ENCODE data around the gene ABCC2. TPM values are rescaled to one million over a fixed set of nuclear protein-coding genes. Genes with fewer than 3 reads are reported as not detected.
"Not testable (repeated sequence)": the region's sequence is repeated elsewhere in the genome, so short reads cannot be mapped to it uniquely, and the experiment has no call there.

Gene ABCC2
- polyA plus RNA-seq, 1 donor (not counting 4 experiments of a cell fraction or from before 2014, with no cell fraction given): 2.5 TPM

GRCh38 chr10:99883523-99883922, 101.1 kb downstream of the ABCC2 start:
- H3K27me3 ChIP-seq (ENCODE audit: control insufficient read depth, extremely low read depth, insufficient read depth, low read length): no peaks in the 10 kb centered on the region
- H3K9ac ChIP-seq (ENCODE audit: control insufficient read depth, extremely low read depth, insufficient read depth, low read length): no peak overlapping the region
- H3K9me1 ChIP-seq (ENCODE audit: control insufficient read depth, extremely low read depth, insufficient read depth, low read length): no peaks in the 10 kb centered on the region
- peaks cover 2% of the 10 kb centered on the region for H3K79me2 ChIP-seq (ENCODE audit: control insufficient read depth, insufficient read depth, low read length)
- DNase-seq (ENCODE audit: low read depth, low spot score) (no peak), FAIRE-seq (no peak)
- TF ChIP-seq EZH2 (IDR thresholded peaks at IDR 0.05; ENCODE audit: low read length): no peak
- H3K27ac ChIP-seq (ENCODE audit: control insufficient read depth, insufficient read depth, low read length): no peak overlapping the region
- no peak overlapping the region for H3K4me3 ChIP-seq (ENCODE audit: control insufficient read depth in 2 of 3, extremely low read depth in 1 of 3, insufficient read depth in 2 of 3, low read depth in 1 of 3, low read length in 3 of 3)
- H4K20me1 ChIP-seq (ENCODE audit: control insufficient read depth, extremely low read depth, insufficient read depth, low read length): no peaks in the 10 kb centered on the region
- H2AFZ ChIP-seq (ENCODE audit: control insufficient read depth, low read length): no peak overlapping the region
- H3K4me2 ChIP-seq (ENCODE audit: control insufficient read depth, extremely low read depth, insufficient read depth, low read depth, low read length): no peak overlapping the region
- H3K36me3 ChIP-seq (ENCODE audit: control insufficient read depth in 2 of 2, extremely low read depth in 1 of 2, insufficient read depth in 2 of 2, low read length in 2 of 2): peaks cover 35 to 51% of the 10 kb centered on the region in 2 experiments
- no peaks in the 10 kb centered on the region for H3K4me1 ChIP-seq (ENCODE audit: control insufficient read depth, extremely low read depth, insufficient read depth, low read length)
- dilution Hi-C loops (cut with MboI; ENCODE audit: extremely low pct_ligation_motif_present, low sequenced_read_pairs): no loop called here
- no peaks in the 10 kb centered on the region for H3K9me3 ChIP-seq (ENCODE audit: control insufficient read depth, low read depth, low read length)

DNA sequence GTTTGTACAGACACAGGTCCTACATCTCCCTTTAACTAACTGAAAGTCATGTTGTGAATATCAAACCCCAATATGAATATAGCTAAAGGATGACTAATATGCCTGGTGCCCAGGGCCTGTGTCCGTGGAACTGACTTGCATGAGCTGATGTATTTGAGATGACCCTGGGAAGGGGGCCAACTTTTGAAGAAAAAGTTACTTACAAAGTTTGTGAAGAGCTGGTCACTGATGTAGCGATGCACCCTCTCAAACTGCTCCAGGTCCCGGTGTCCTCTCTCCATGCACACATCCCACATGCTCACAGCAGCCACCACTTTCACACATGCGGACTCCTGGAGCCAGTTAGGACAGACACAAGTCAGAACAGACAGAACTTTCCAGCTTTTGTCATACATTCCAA, 106.2 kb downstream of the ABCC2 start:
- no peak overlapping the region for H3K27ac ChIP-seq (ENCODE audit: control insufficient read depth, insufficient read depth, low read length)
- H3K4me1 ChIP-seq (ENCODE audit: control insufficient read depth, extremely low read depth, insufficient read depth, low read length): no peaks in the 10 kb centered on the region
- no peak overlapping the region for H2AFZ ChIP-seq (ENCODE audit: control insufficient read depth, low read length)
- H3K79me2 ChIP-seq (ENCODE audit: control insufficient read depth, insufficient read depth, low read length): no peaks in the 10 kb centered on the region
- H3K9ac ChIP-seq (ENCODE audit: control insufficient read depth, extremely low read depth, insufficient read depth, low read length): no peak overlapping the region
- H3K4me3 ChIP-seq (ENCODE audit: control insufficient read depth in 2 of 3, extremely low read depth in 1 of 3, insufficient read depth in 2 of 3, low read depth in 1 of 3, low read length in 3 of 3): no peak overlapping the region
- DNase-seq (ENCODE audit: low read depth, low spot score): no peak
- H3K4me2 ChIP-seq (ENCODE audit: control insufficient read depth, extremely low read depth, insufficient read depth, low read depth, low read length): no peak overlapping the region
- H3K27me3 ChIP-seq (ENCODE audit: control insufficient read depth, extremely low read depth, insufficient read depth, low read length): no peaks in the 10 kb centered on the region
- no peak for TF ChIP-seq EZH2 (IDR thresholded peaks at IDR 0.05; ENCODE audit: low read length)
- TF ChIP-seq CTCF (optimal IDR thresholded peaks at IDR 0.05 in 1 of 3, IDR thresholded peaks at IDR 0.05 in 1 of 3, conservative IDR thresholded peaks at IDR 0.05 in 1 of 3; ENCODE audit: extremely low read depth in 1 of 3, insufficient read depth in 2 of 3, low read length in 3 of 3): no peak
- FAIRE-seq: no peak
- dilution Hi-C loops (cut with MboI; ENCODE audit: extremely low pct_ligation_motif_present, low sequenced_read_pairs): no loop called here
- peaks cover 19 to 30% of the 10 kb centered on the region in 2 experiments for H3K36me3 ChIP-seq (ENCODE audit: control insufficient read depth in 2 of 2, extremely low read depth in 1 of 2, insufficient read depth in 2 of 2, low read length in 2 of 2)
- no peaks in the 10 kb centered on the region for H3K9me1 ChIP-seq (ENCODE audit: control insufficient read depth, extremely low read depth, insufficient read depth, low read length)
- no peaks in the 10 kb centered on the region for H3K9me3 ChIP-seq (ENCODE audit: control insufficient read depth, low read depth, low read length)
- no peaks in the 10 kb centered on the region for H4K20me1 ChIP-seq (ENCODE audit: control insufficient read depth, extremely low read depth, insufficient read depth, low read length)

DNA sequence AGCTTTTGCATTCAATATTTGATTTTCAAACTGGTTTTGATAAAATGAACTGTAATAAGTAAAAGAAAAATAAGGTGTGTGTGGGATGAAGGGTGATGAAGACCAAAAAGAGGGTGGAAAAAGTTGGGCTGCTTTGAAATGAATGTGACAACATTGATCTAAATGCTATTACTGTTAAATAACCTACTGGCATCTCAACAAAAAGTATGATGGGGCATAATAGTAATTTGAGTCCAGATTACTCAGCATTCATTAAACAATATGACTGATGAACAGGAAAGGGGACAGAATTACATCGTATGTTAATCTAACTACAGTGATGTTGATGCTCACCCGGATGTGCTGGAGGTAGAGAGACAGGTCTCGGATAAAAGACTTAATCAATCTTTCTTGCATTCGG, 112.2 kb downstream of the ABCC2 start:
- TF ChIP-seq EZH2 (IDR thresholded peaks at IDR 0.05; ENCODE audit: low read length): no peak
- no peak for TF ChIP-seq CTCF (optimal IDR thresholded peaks at IDR 0.05 in 1 of 3, IDR thresholded peaks at IDR 0.05 in 1 of 3, conservative IDR thresholded peaks at IDR 0.05 in 1 of 3; ENCODE audit: extremely low read depth in 1 of 3, insufficient read depth in 2 of 3, low read length in 3 of 3)
- no peak overlapping the region for H2AFZ ChIP-seq (ENCODE audit: control insufficient read depth, low read length)
- H3K9me3 ChIP-seq (ENCODE audit: control insufficient read depth, low read depth, low read length): no peaks in the 10 kb centered on the region
- H3K27me3 ChIP-seq (ENCODE audit: control insufficient read depth, extremely low read depth, insufficient read depth, low read length): no peaks in the 10 kb centered on the region
- no peak overlapping the region for H3K4me2 ChIP-seq (ENCODE audit: control insufficient read depth, extremely low read depth, insufficient read depth, low read depth, low read length)
- no peak for FAIRE-seq
- H3K9me1 ChIP-seq (ENCODE audit: control insufficient read depth, extremely low read depth, insufficient read depth, low read length): no peaks in the 10 kb centered on the region
- no peak overlapping the region for H3K9ac ChIP-seq (ENCODE audit: control insufficient read depth, extremely low read depth, insufficient read depth, low read length)
- H3K79me2 ChIP-seq (ENCODE audit: control insufficient read depth, insufficient read depth, low read length): no peaks in the 10 kb centered on the region
- no peak for DNase-seq (ENCODE audit: low read depth, low spot score)
- H4K20me1 ChIP-seq (ENCODE audit: control insufficient read depth, extremely low read depth, insufficient read depth, low read length): no peaks in the 10 kb centered on the region
- H3K27ac ChIP-seq (ENCODE audit: control insufficient read depth, insufficient read depth, low read length): no peak overlapping the region
- H3K36me3 ChIP-seq (ENCODE audit: control insufficient read depth in 2 of 2, extremely low read depth in 1 of 2, insufficient read depth in 2 of 2, low read length in 2 of 2): peaks cover 32 to 33% of the 10 kb centered on the region in 2 experiments
- dilution Hi-C loops (cut with MboI; ENCODE audit: extremely low pct_ligation_motif_present, low sequenced_read_pairs): no loop called here
- H3K4me3 ChIP-seq (ENCODE audit: control insufficient read depth in 2 of 3, extremely low read depth in 1 of 3, insufficient read depth in 2 of 3, low read depth in 1 of 3, low read length in 3 of 3): no peak overlapping the region
- H3K4me1 ChIP-seq (ENCODE audit: control insufficient read depth, extremely low read depth, insufficient read depth, low read length): no peaks in the 10 kb centered on the region

DNA sequence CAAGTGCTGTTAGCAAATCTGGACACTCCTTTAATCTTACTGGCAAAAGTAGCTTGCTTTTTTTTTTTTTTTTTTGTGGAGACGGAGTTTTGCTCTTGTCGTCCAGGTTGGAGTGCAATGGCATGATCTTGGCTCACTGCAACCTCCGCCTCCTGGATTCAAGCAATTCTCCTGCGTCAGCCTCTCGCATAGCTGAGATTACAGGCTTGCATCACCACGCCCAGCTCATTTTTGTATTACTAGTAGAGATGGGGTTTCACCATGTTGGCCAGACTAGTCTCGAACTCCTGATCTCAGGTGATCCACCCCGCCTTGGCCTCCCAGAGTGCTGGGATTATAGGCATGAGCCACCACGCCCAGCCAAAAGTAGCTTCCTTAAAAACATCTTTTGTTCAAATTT, 112.6 kb downstream of the ABCC2 start:
- H3K9ac ChIP-seq (ENCODE audit: control insufficient read depth, extremely low read depth, insufficient read depth, low read length); H4K20me1 ChIP-seq (ENCODE audit: control insufficient read depth, extremely low read depth, insufficient read depth, low read length); H3K27me3 ChIP-seq (ENCODE audit: control insufficient read depth, extremely low read depth, insufficient read depth, low read length); DNase-seq (ENCODE audit: low read depth, low spot score); dilution Hi-C loops (cut with MboI; ENCODE audit: extremely low pct_ligation_motif_present, low sequenced_read_pairs); H3K4me1 ChIP-seq (ENCODE audit: control insufficient read depth, extremely low read depth, insufficient read depth, low read length); H3K9me3 ChIP-seq (ENCODE audit: control insufficient read depth, low read depth, low read length); H3K4me3 ChIP-seq (ENCODE audit: control insufficient read depth in 2 of 3, extremely low read depth in 1 of 3, insufficient read depth in 2 of 3, low read depth in 1 of 3, low read length in 3 of 3); H3K9me1 ChIP-seq (ENCODE audit: control insufficient read depth, extremely low read depth, insufficient read depth, low read length); H3K79me2 ChIP-seq (ENCODE audit: control insufficient read depth, insufficient read depth, low read length); H3K4me2 ChIP-seq (ENCODE audit: control insufficient read depth, extremely low read depth, insufficient read depth, low read depth, low read length); FAIRE-seq; H2AFZ ChIP-seq (ENCODE audit: control insufficient read depth, low read length); H3K27ac ChIP-seq (ENCODE audit: control insufficient read depth, insufficient read depth, low read length): not testable (repeated sequence)
- H3K36me3 ChIP-seq (ENCODE audit: control insufficient read depth in 2 of 2, extremely low read depth in 1 of 2, insufficient read depth in 2 of 2, low read length in 2 of 2): peaks cover 31 to 36% of the 10 kb centered on the region in 2 experiments

Data from keratinocyte (primary cell).